H1 (cell line): ENCODE data around the gene INSIG1. TPM values are rescaled to one million over a fixed set of nuclear protein-coding genes. Genes with fewer than 3 reads are reported as not detected.

Source experiments
- CTCF ChIA-PET: fragments of 300-600 bp; sonication (Branson Sonifier 250); formaldehyde crosslinking; loops from one replicate; lab custom pipeline; 2021; ENCODE audit not compliant: partially characterized antibody; lab: Charles Lee
- POLR2A ChIA-PET: fragments of 300-600 bp; sonication (Branson Sonifier 250); formaldehyde crosslinking; loops from one replicate; lab custom pipeline; 2021; ENCODE audit warnings: inconsistent platforms; ENCODE audit not compliant: partially characterized antibody; lab: Charles Lee
- DNase-seq, 2 experiments: peaks; one replicate each; pipeline versions ENCODE4 v3.0.0 to v3.0.0-alpha.2; 2010 to 2022; ENCODE audit warnings: low spot score in 2 of 2, low read depth in 1 of 2, mixed read lengths in 1 of 2
- FAIRE-seq: peaks from 2 replicates; lab custom pipeline; 2011; peaks lifted over from hg19 to GRCh38; lab: Jason Lieb, UNC
- H2AFZ ChIP-seq: 2 replicates; pipeline ENCODE4 v1.8.1; 2012; ENCODE audit warnings: low read length, inconsistent platforms
- H2AK5ac ChIP-seq: 2 replicates; pipeline ENCODE4 v1.6.1; 2013; ENCODE audit warnings: low read depth, low read length
- H2BK120ac ChIP-seq: replicated peaks from 2 replicates; pipeline ENCODE3; 2013; ENCODE audit warnings: low read depth, low read length, inconsistent platforms
- H2BK12ac ChIP-seq: 2 replicates; pipeline ENCODE4 v1.6.1; 2013; ENCODE audit warnings: low read depth, low read length
- H2BK15ac ChIP-seq: 2 replicates; pipeline ENCODE4 v1.6.1; 2013; ENCODE audit warnings: low read length
- H2BK20ac ChIP-seq: 2 replicates; pipeline ENCODE4 v1.6.1; 2013; ENCODE audit warnings: low read length
- H2BK5ac ChIP-seq: 2 replicates; pipeline ENCODE4 v1.6.1; 2013; ENCODE audit warnings: low read depth, low read length
- H3K14ac ChIP-seq: 2 replicates; pipeline ENCODE4 v1.6.1; 2013; ENCODE audit warnings: inconsistent platforms; ENCODE audit not compliant: insufficient read length
- H3K18ac ChIP-seq: 2 replicates; pipeline ENCODE4 v1.6.1; 2013; ENCODE audit warnings: low read length; ENCODE audit errors: extremely low read depth
- H3K23ac ChIP-seq: 2 replicates; pipeline ENCODE4 v1.6.1; 2013; ENCODE audit warnings: inconsistent platforms; ENCODE audit not compliant: insufficient read length
- H3K23me2 ChIP-seq: 2 replicates; pipeline ENCODE4 v1.6.1; 2013; ENCODE audit warnings: low read depth, low read length
- H3K27ac ChIP-seq: 2 replicates; pipeline ENCODE4 v1.6.1; 2011; ENCODE audit warnings: low read depth, low read length, inconsistent platforms
- H3K27me3 ChIP-seq, 4 experiments: replicated peaks in 1 of 4; 1 replicate in 1 of 4; 2 replicates in 3 of 4; pipeline versions ENCODE4 v1.6.1 to v1.8.1; 2011 to 2013; ENCODE audit warnings: low read length in 3 of 4, mild to moderate bottlenecking in 3 of 4, inconsistent platforms in 2 of 4, mixed read lengths in 2 of 4, moderate library complexity in 1 of 4; ENCODE audit not compliant: control insufficient read depth in 3 of 4, insufficient read depth in 3 of 4; ENCODE audit errors: extremely low read depth in 1 of 4
- H3K36me3 ChIP-seq, 4 experiments: 2 replicates each; pipeline versions ENCODE4 v1.6.1 to v1.8.1; 2011 to 2013; ENCODE audit warnings: mild to moderate bottlenecking in 4 of 4, low read length in 3 of 4, moderate library complexity in 2 of 4, control low read depth in 1 of 4, inconsistent platforms in 1 of 4; ENCODE audit not compliant: insufficient read depth in 4 of 4, control insufficient read depth in 2 of 4
- H3K4ac ChIP-seq: replicated peaks from 2 replicates; pipeline ENCODE3; 2013; ENCODE audit warnings: low read length, low read depth, mixed read lengths, inconsistent platforms; ENCODE audit not compliant: insufficient read length
- H3K4me1 ChIP-seq, 4 experiments: replicated peaks in 1 of 4; 1 replicate in 1 of 4; 2 replicates in 3 of 4; pipeline versions ENCODE4 v1.6.1 to v1.8.1; 2011 to 2013; ENCODE audit warnings: low read length in 3 of 4, inconsistent platforms in 2 of 4, mixed read lengths in 1 of 4; ENCODE audit not compliant: insufficient read depth in 4 of 4, control insufficient read depth in 3 of 4
- H3K4me2 ChIP-seq, 2 experiments: 2 replicates each; pipeline versions ENCODE4 v1.6.1 to v1.8.1; 2011 to 2013; ENCODE audit warnings: low read depth in 2 of 2, low read length in 2 of 2, control low read depth in 1 of 2, inconsistent platforms in 1 of 2, mild to moderate bottlenecking in 1 of 2; ENCODE audit not compliant: insufficient read depth in 1 of 2
- H3K4me3 ChIP-seq, 4 experiments: fragments of 200-600, 300-600 bp in 1 of 4; sonication (generic), shearing (Covaris generic), sonication (Bioruptor Twin) in 1 of 4; 2 replicates each; pipeline versions ENCODE4 v1.5.1 to v1.8.1; 2011 to 2016; ENCODE audit warnings: low read length in 4 of 4, low read depth in 3 of 4, control low read depth in 2 of 4, inconsistent platforms in 2 of 4, mild to moderate bottlenecking in 2 of 4, mixed read lengths in 1 of 4, moderate library complexity in 1 of 4; ENCODE audit not compliant: insufficient read depth in 2 of 4; ENCODE audit errors: extremely low read depth in 1 of 4
- H3K56ac ChIP-seq: replicated peaks from 2 replicates; pipeline ENCODE3; 2013; ENCODE audit warnings: low read depth, mild to moderate bottlenecking, mixed read lengths, low read length, inconsistent platforms; ENCODE audit not compliant: insufficient read length
- H3K79me1 ChIP-seq: 2 replicates; pipeline ENCODE4 v1.6.1; 2013; ENCODE audit warnings: low read depth, low read length, control low read depth
- H3K79me2 ChIP-seq, 2 experiments: 2 replicates each; pipeline versions ENCODE4 v1.6.1 to v1.8.1; 2012 to 2013; ENCODE audit warnings: low read length in 2 of 2, mild to moderate bottlenecking in 2 of 2, inconsistent platforms in 1 of 2; ENCODE audit not compliant: insufficient read depth in 2 of 2, control insufficient read depth in 1 of 2
- H3K9ac ChIP-seq, 4 experiments: replicated peaks in 1 of 4; 1 replicate in 1 of 4; 2 replicates in 3 of 4; pipeline versions ENCODE4 v1.6.1 to v1.8.1; 2011 to 2013; ENCODE audit warnings: low read depth in 3 of 4, low read length in 3 of 4, control low read depth in 2 of 4, mild to moderate bottlenecking in 2 of 4, moderate library complexity in 2 of 4, inconsistent platforms in 1 of 4; ENCODE audit errors: extremely low read depth in 1 of 4
- H3K9me3 ChIP-seq, 2 experiments: 2 replicates each; pipeline versions ENCODE4 v1.6.1 to v1.8.1; 2012 to 2013; ENCODE audit warnings: mild to moderate bottlenecking in 2 of 2, moderate library complexity in 2 of 2, control low read depth in 1 of 2, inconsistent platforms in 1 of 2, low read depth in 1 of 2, low read length in 1 of 2, mixed read lengths in 1 of 2; ENCODE audit not compliant: insufficient read depth in 2 of 2
- H4K20me1 ChIP-seq, 2 experiments: replicated peaks in 1 of 2; 2 replicates each; pipeline versions ENCODE3 to v1.8.1; 2011 to 2013; ENCODE audit warnings: inconsistent platforms in 2 of 2, low read length in 2 of 2, mild to moderate bottlenecking in 1 of 2; ENCODE audit not compliant: insufficient read depth in 2 of 2, control insufficient read depth in 1 of 2
- H4K5ac ChIP-seq: 2 replicates; pipeline ENCODE4 v1.6.1; 2013; ENCODE audit warnings: low read length, low read depth, mixed read lengths, inconsistent platforms; ENCODE audit not compliant: insufficient read length
- H4K8ac ChIP-seq: 2 replicates; pipeline ENCODE4 v1.8.0; 2013; ENCODE audit warnings: mild to moderate bottlenecking, moderate library complexity, low read length, inconsistent platforms; ENCODE audit not compliant: insufficient read depth; ENCODE audit errors: extremely low read depth
- H4K91ac ChIP-seq: replicated peaks from 2 replicates; pipeline ENCODE3; 2013; ENCODE audit warnings: low read length, mixed read lengths, inconsistent platforms; ENCODE audit not compliant: insufficient read length
- CBX8 ChIP-seq: fragments of 300-800, 300-1000 bp; sonication (generic); IDR thresholded peaks from 2 replicates; pipeline ENCODE4 v1.7.1; 2016; ENCODE audit warnings: low read depth, low read length, borderline replicate concordance
- CREB1 ChIP-seq: IDR thresholded peaks from 2 replicates; pipeline ENCODE4 v1.6.1; 2012; ENCODE audit warnings: inconsistent platforms
- CTCF ChIP-seq, 3 experiments: IDR thresholded peaks; 1 replicate in 2 of 3; 2 replicates in 1 of 3; pipeline versions ENCODE4 v1.5.1 to v1.6.1; 2011; ENCODE audit warnings: low read length in 3 of 3, mild to moderate bottlenecking in 3 of 3, inconsistent platforms in 2 of 3, low read depth in 1 of 3, moderate library complexity in 1 of 3; ENCODE audit not compliant: insufficient read depth in 1 of 3; ENCODE audit errors: control extremely low read depth in 1 of 3
- FOSL1 ChIP-seq: IDR thresholded peaks from 2 replicates; pipeline ENCODE4 v1.6.1; 2011; ENCODE audit warnings: mild to moderate bottlenecking, low read depth, low read length, moderate library complexity; ENCODE audit not compliant: insufficient read depth
- HDAC6 ChIP-seq: IDR thresholded peaks from one replicate; pipeline ENCODE4 v1.7.1; 2012; ENCODE audit warnings: low read depth, mild to moderate bottlenecking, inconsistent platforms, low read length, moderate library complexity
- JUN ChIP-seq: IDR thresholded peaks from 2 replicates; pipeline ENCODE4 v1.6.1; 2011; ENCODE audit warnings: low read depth, mild to moderate bottlenecking, improper control_type of control experiment, low read length
- KDM1A ChIP-seq: fragments of 200-600, 300-600 bp; sonication (generic); IDR thresholded peaks from 2 replicates; pipeline ENCODE4 v1.7.1; 2016; ENCODE audit warnings: mild to moderate bottlenecking, low read length, borderline replicate concordance
- SIN3A ChIP-seq, 2 experiments: IDR thresholded peaks in 1 of 2; conservative IDR thresholded peaks in 1 of 2; 2 replicates each; pipeline ENCODE4 v1.6.1; 2011 to 2012; ENCODE audit warnings: low read length in 2 of 2, improper control_type of control experiment in 1 of 2, low read depth in 1 of 2, mild to moderate bottlenecking in 1 of 2
- USF2 ChIP-seq: IDR thresholded peaks from 2 replicates; pipeline ENCODE4 v1.6.1; 2011; ENCODE audit warnings: low read length, improper control_type of control experiment
- WGBS, 2 experiments: shearing (Covaris generic) in 1 of 2; methylation state at CpG; one replicate each; pipeline versions ENCODE4 v1.1.6 to v1.1.7; 2013 to 2015; ENCODE audit warnings: low lambda C conversion rate in 2 of 2, mixed read lengths in 2 of 2, inconsistent platforms in 1 of 2, low coverage in 1 of 2, missing lambda C conversion rate in 1 of 2; ENCODE audit not compliant: insufficient replicate concordance in 2 of 2, insufficient coverage in 1 of 2, insufficient read length in 1 of 2; ENCODE audit errors: extremely low coverage in 1 of 2, missing lambda C conversion rate in 1 of 2; 5-methylcytosine and 5-hydroxymethylcytosine counted together
- polyA plus RNA-seq, 7 experiments: library from polyadenylated mRNA; depleted of rRNA in 3 of 7; stranded (reverse) in 5 of 7; unstranded in 2 of 7; fragments of >200 nt in 5 of 7; fragments of 200-250 nt in 2 of 7; gene quantifications; 1 replicate in 5 of 7; 2 replicates in 1 of 7; 4 replicates in 1 of 7; pipeline versions ENCODE4 v1.2.1 to v1.2.3, GENCODE V29; 2011 to 2013; ENCODE audit warnings: missing spikeins in 2 of 7, mixed read lengths in 2 of 7
- total RNA-seq: library from RNA; stranded (reverse); fragmentation: NEBNext Ultra II Directional; extraction: Animal tissue kit (Norgen Biotek cat#: 25700); gene quantifications from 2 replicates; pipeline ENCODE4 v1.2.1, GENCODE V29; 2021

The INSIG1 gene
- total and polyA plus RNA-seq, 2 of the 8 experiments (the other 6 are each of a cell fraction or from before 2014, with no cell fraction given): 40.0 to 58.4 TPM

GRCh38 chr7:155316427-155317113, 18.9 kb downstream of the INSIG1 start:
- Histone ChIP-seq H3K4me3 (no peak overlapping the region), H2AFZ (no peak overlapping the region), H3K27ac (no peak overlapping the region), H3K9me3 (no peaks in the 10 kb centered on the region; a peak in 1 of 4 replicates), H2BK20ac (no peak overlapping the region), H3K79me1 (no peaks in the 10 kb centered on the region), H3K23me2 (peaks cover 6% of the 10 kb centered on the region; the same call in 1 of the 2 replicates), H3K79me2 (no peaks in the 10 kb centered on the region), H2BK12ac (no peak overlapping the region), H3K56ac (no peak overlapping the region), H2AK5ac (no peak overlapping the region), H3K4ac (no peak overlapping the region), H4K5ac (no peak overlapping the region), H3K27me3 (no peaks in the 10 kb centered on the region; a peak in 1 of 7 replicates), H3K36me3 (no peaks in the 10 kb centered on the region), H2BK15ac (no peak overlapping the region), H3K4me2 (no peak overlapping the region), H3K23ac (no peak overlapping the region), H3K4me1 (no peaks in the 10 kb centered on the region), H2BK5ac (no peak overlapping the region), H4K20me1 (peaks cover 0 to 3% of the 10 kb centered on the region in 2 experiments), H3K18ac (no peak overlapping the region), H3K14ac (no peak overlapping the region), H3K9ac (no peak overlapping the region), H4K91ac (no peak overlapping the region), H4K8ac (no peak overlapping the region), H2BK120ac (no peak overlapping the region)
- WGBS, 2 experiments: 86% methylated on average over 13 of the region's 13 CpGs; no CpG with 5 or more reads in 1 of the 2 experiments
- CTCF ChIA-PET: interaction anchor here (1.5 kb wide), 1 partner anchor 40 kb away, joined by 4 read pairs; no protein-coding TSS in a partner anchor
- FAIRE-seq (no peak), DNase-seq (no peak)
- POLR2A ChIA-PET: no interaction called here
- TF ChIP-seq CREB1 (no peak), FOSL1 (no peak), CBX8 (no peak), KDM1A (no peak), CTCF (IDR thresholded peaks at IDR 0.05; ENCODE audit: control extremely low read depth in 1 of 3, insufficient read depth in 1 of 3, low read depth in 1 of 3, low read length in 3 of 3) (no peak), JUN (no peak), USF2 (no peak), SIN3A (conservative IDR thresholded peaks at IDR 0.05 in 1 of 2, IDR thresholded peaks at IDR 0.05 in 1 of 2; ENCODE audit: low read depth in 1 of 2, low read length in 2 of 2) (no peak), HDAC6 (no peak)
